H1 (cell line): ENCODE measurements around the gene CDK5. TPM values are rescaled to one million over a fixed set of nuclear protein-coding genes. Genes with fewer than 3 reads are reported as not detected.
"Not testable (repeated sequence)": the region's sequence is repeated elsewhere in the genome, so short reads cannot be mapped to it uniquely, and the experiment has no call there.

Experiments used
- CTCF ChIA-PET: fragments of 300-600 bp; sonication (Branson Sonifier 250); formaldehyde crosslinking; loops from one replicate; lab custom pipeline; 2021; ENCODE audit not compliant: partially characterized antibody; lab: Charles Lee
- POLR2A ChIA-PET: fragments of 300-600 bp; sonication (Branson Sonifier 250); formaldehyde crosslinking; loops from one replicate; lab custom pipeline; 2021; ENCODE audit warnings: inconsistent platforms; ENCODE audit not compliant: partially characterized antibody; lab: Charles Lee
- DNase-seq, 2 experiments: peaks; one replicate each; pipeline versions ENCODE4 v3.0.0 to v3.0.0-alpha.2; 2010 to 2022; ENCODE audit warnings: low spot score in 2 of 2, low read depth in 1 of 2, mixed read lengths in 1 of 2
- FAIRE-seq: peaks from 2 replicates; lab custom pipeline; 2011; peaks lifted over from hg19 to GRCh38; lab: Jason Lieb, UNC
- H2AFZ ChIP-seq: 2 replicates; pipeline ENCODE4 v1.8.1; 2012; ENCODE audit warnings: low read length, inconsistent platforms
- H2AK5ac ChIP-seq: 2 replicates; pipeline ENCODE4 v1.6.1; 2013; ENCODE audit warnings: low read depth, low read length
- H2BK120ac ChIP-seq: replicated peaks from 2 replicates; pipeline ENCODE3; 2013; ENCODE audit warnings: low read depth, low read length, inconsistent platforms
- H2BK12ac ChIP-seq: 2 replicates; pipeline ENCODE4 v1.6.1; 2013; ENCODE audit warnings: low read depth, low read length
- H2BK15ac ChIP-seq: 2 replicates; pipeline ENCODE4 v1.6.1; 2013; ENCODE audit warnings: low read length
- H2BK20ac ChIP-seq: 2 replicates; pipeline ENCODE4 v1.6.1; 2013; ENCODE audit warnings: low read length
- H2BK5ac ChIP-seq: 2 replicates; pipeline ENCODE4 v1.6.1; 2013; ENCODE audit warnings: low read depth, low read length
- H3K14ac ChIP-seq: 2 replicates; pipeline ENCODE4 v1.6.1; 2013; ENCODE audit warnings: inconsistent platforms; ENCODE audit not compliant: insufficient read length
- H3K18ac ChIP-seq: 2 replicates; pipeline ENCODE4 v1.6.1; 2013; ENCODE audit warnings: low read length; ENCODE audit errors: extremely low read depth
- H3K23ac ChIP-seq: 2 replicates; pipeline ENCODE4 v1.6.1; 2013; ENCODE audit warnings: inconsistent platforms; ENCODE audit not compliant: insufficient read length
- H3K23me2 ChIP-seq: 2 replicates; pipeline ENCODE4 v1.6.1; 2013; ENCODE audit warnings: low read depth, low read length
- H3K27ac ChIP-seq: 2 replicates; pipeline ENCODE4 v1.6.1; 2011; ENCODE audit warnings: low read depth, low read length, inconsistent platforms
- H3K27me3 ChIP-seq, 4 experiments: replicated peaks in 1 of 4; 1 replicate in 1 of 4; 2 replicates in 3 of 4; pipeline versions ENCODE4 v1.6.1 to v1.8.1; 2011 to 2013; ENCODE audit warnings: low read length in 3 of 4, mild to moderate bottlenecking in 3 of 4, inconsistent platforms in 2 of 4, mixed read lengths in 2 of 4, moderate library complexity in 1 of 4; ENCODE audit not compliant: control insufficient read depth in 3 of 4, insufficient read depth in 3 of 4; ENCODE audit errors: extremely low read depth in 1 of 4
- H3K36me3 ChIP-seq, 4 experiments: 2 replicates each; pipeline versions ENCODE4 v1.6.1 to v1.8.1; 2011 to 2013; ENCODE audit warnings: mild to moderate bottlenecking in 4 of 4, low read length in 3 of 4, moderate library complexity in 2 of 4, control low read depth in 1 of 4, inconsistent platforms in 1 of 4; ENCODE audit not compliant: insufficient read depth in 4 of 4, control insufficient read depth in 2 of 4
- H3K4ac ChIP-seq: replicated peaks from 2 replicates; pipeline ENCODE3; 2013; ENCODE audit warnings: low read length, low read depth, mixed read lengths, inconsistent platforms; ENCODE audit not compliant: insufficient read length
- H3K4me1 ChIP-seq, 4 experiments: replicated peaks in 1 of 4; 1 replicate in 1 of 4; 2 replicates in 3 of 4; pipeline versions ENCODE4 v1.6.1 to v1.8.1; 2011 to 2013; ENCODE audit warnings: low read length in 3 of 4, inconsistent platforms in 2 of 4, mixed read lengths in 1 of 4; ENCODE audit not compliant: insufficient read depth in 4 of 4, control insufficient read depth in 3 of 4
- H3K4me2 ChIP-seq, 2 experiments: 2 replicates each; pipeline versions ENCODE4 v1.6.1 to v1.8.1; 2011 to 2013; ENCODE audit warnings: low read depth in 2 of 2, low read length in 2 of 2, control low read depth in 1 of 2, inconsistent platforms in 1 of 2, mild to moderate bottlenecking in 1 of 2; ENCODE audit not compliant: insufficient read depth in 1 of 2
- H3K4me3 ChIP-seq, 4 experiments: fragments of 200-600, 300-600 bp in 1 of 4; sonication (generic), shearing (Covaris generic), sonication (Bioruptor Twin) in 1 of 4; 2 replicates each; pipeline versions ENCODE4 v1.5.1 to v1.8.1; 2011 to 2016; ENCODE audit warnings: low read length in 4 of 4, low read depth in 3 of 4, control low read depth in 2 of 4, inconsistent platforms in 2 of 4, mild to moderate bottlenecking in 2 of 4, mixed read lengths in 1 of 4, moderate library complexity in 1 of 4; ENCODE audit not compliant: insufficient read depth in 2 of 4; ENCODE audit errors: extremely low read depth in 1 of 4
- H3K56ac ChIP-seq: replicated peaks from 2 replicates; pipeline ENCODE3; 2013; ENCODE audit warnings: low read depth, mild to moderate bottlenecking, mixed read lengths, low read length, inconsistent platforms; ENCODE audit not compliant: insufficient read length
- H3K79me1 ChIP-seq: 2 replicates; pipeline ENCODE4 v1.6.1; 2013; ENCODE audit warnings: low read depth, low read length, control low read depth
- H3K79me2 ChIP-seq, 2 experiments: 2 replicates each; pipeline versions ENCODE4 v1.6.1 to v1.8.1; 2012 to 2013; ENCODE audit warnings: low read length in 2 of 2, mild to moderate bottlenecking in 2 of 2, inconsistent platforms in 1 of 2; ENCODE audit not compliant: insufficient read depth in 2 of 2, control insufficient read depth in 1 of 2
- H3K9ac ChIP-seq, 4 experiments: replicated peaks in 1 of 4; 1 replicate in 1 of 4; 2 replicates in 3 of 4; pipeline versions ENCODE4 v1.6.1 to v1.8.1; 2011 to 2013; ENCODE audit warnings: low read depth in 3 of 4, low read length in 3 of 4, control low read depth in 2 of 4, mild to moderate bottlenecking in 2 of 4, moderate library complexity in 2 of 4, inconsistent platforms in 1 of 4; ENCODE audit errors: extremely low read depth in 1 of 4
- H3K9me3 ChIP-seq, 2 experiments: 2 replicates each; pipeline versions ENCODE4 v1.6.1 to v1.8.1; 2012 to 2013; ENCODE audit warnings: mild to moderate bottlenecking in 2 of 2, moderate library complexity in 2 of 2, control low read depth in 1 of 2, inconsistent platforms in 1 of 2, low read depth in 1 of 2, low read length in 1 of 2, mixed read lengths in 1 of 2; ENCODE audit not compliant: insufficient read depth in 2 of 2
- H4K20me1 ChIP-seq, 2 experiments: replicated peaks in 1 of 2; 2 replicates each; pipeline versions ENCODE3 to v1.8.1; 2011 to 2013; ENCODE audit warnings: inconsistent platforms in 2 of 2, low read length in 2 of 2, mild to moderate bottlenecking in 1 of 2; ENCODE audit not compliant: insufficient read depth in 2 of 2, control insufficient read depth in 1 of 2
- H4K5ac ChIP-seq: 2 replicates; pipeline ENCODE4 v1.6.1; 2013; ENCODE audit warnings: low read length, low read depth, mixed read lengths, inconsistent platforms; ENCODE audit not compliant: insufficient read length
- H4K8ac ChIP-seq: 2 replicates; pipeline ENCODE4 v1.8.0; 2013; ENCODE audit warnings: mild to moderate bottlenecking, moderate library complexity, low read length, inconsistent platforms; ENCODE audit not compliant: insufficient read depth; ENCODE audit errors: extremely low read depth
- H4K91ac ChIP-seq: replicated peaks from 2 replicates; pipeline ENCODE3; 2013; ENCODE audit warnings: low read length, mixed read lengths, inconsistent platforms; ENCODE audit not compliant: insufficient read length
- SAP30 ChIP-seq: fragments of 300-600 bp; sonication (generic); IDR thresholded peaks from 2 replicates; pipeline ENCODE4 v1.7.1; 2012; ENCODE audit warnings: low read length, moderate library complexity, mild to moderate bottlenecking, inconsistent platforms; ENCODE audit not compliant: insufficient read depth, insufficient replicate concordance
- SIN3A ChIP-seq, 2 experiments: IDR thresholded peaks in 1 of 2; conservative IDR thresholded peaks in 1 of 2; 2 replicates each; pipeline ENCODE4 v1.6.1; 2011 to 2012; ENCODE audit warnings: low read length in 2 of 2, improper control_type of control experiment in 1 of 2, low read depth in 1 of 2, mild to moderate bottlenecking in 1 of 2
- TAF1 ChIP-seq: IDR thresholded peaks from 2 replicates; pipeline ENCODE4 v1.6.1; 2011; ENCODE audit warnings: mild to moderate bottlenecking, low read depth, low read length
- YY1 ChIP-seq: IDR thresholded peaks from 2 replicates; pipeline ENCODE4 v1.6.1; 2011; ENCODE audit warnings: low read depth, mild to moderate bottlenecking, low read length
- WGBS, 2 experiments: shearing (Covaris generic) in 1 of 2; methylation state at CpG; one replicate each; pipeline versions ENCODE4 v1.1.6 to v1.1.7; 2013 to 2015; ENCODE audit warnings: low lambda C conversion rate in 2 of 2, mixed read lengths in 2 of 2, inconsistent platforms in 1 of 2, low coverage in 1 of 2, missing lambda C conversion rate in 1 of 2; ENCODE audit not compliant: insufficient replicate concordance in 2 of 2, insufficient coverage in 1 of 2, insufficient read length in 1 of 2; ENCODE audit errors: extremely low coverage in 1 of 2, missing lambda C conversion rate in 1 of 2; 5-methylcytosine and 5-hydroxymethylcytosine counted together
- polyA plus RNA-seq, 7 experiments: library from polyadenylated mRNA; depleted of rRNA in 3 of 7; stranded (reverse) in 5 of 7; unstranded in 2 of 7; fragments of >200 nt in 5 of 7; fragments of 200-250 nt in 2 of 7; gene quantifications; 1 replicate in 5 of 7; 2 replicates in 1 of 7; 4 replicates in 1 of 7; pipeline versions ENCODE4 v1.2.1 to v1.2.3, GENCODE V29; 2011 to 2013; ENCODE audit warnings: missing spikeins in 2 of 7, mixed read lengths in 2 of 7
- total RNA-seq: library from RNA; stranded (reverse); fragmentation: NEBNext Ultra II Directional; extraction: Animal tissue kit (Norgen Biotek cat#: 25700); gene quantifications from 2 replicates; pipeline ENCODE4 v1.2.1, GENCODE V29; 2021

The CDK5 gene
- total and polyA plus RNA-seq, 2 of the 8 experiments (the other 6 are each of a cell fraction or from before 2014, with no cell fraction given) = 22.8 to 37.2 TPM

GRCh38 chr7:151027728-151028130, 30.0 kb downstream of the CDK5 start:
- WGBS, 2 experiments = 15% methylated on average over 16 of the region's 16 CpGs; no CpG with 5 or more reads in 1 of the 2 experiments
- H3K18ac ChIP-seq, H3K27me3 ChIP-seq, H3K79me1 ChIP-seq, H3K36me3 ChIP-seq, H3K4ac ChIP-seq, H3K9me3 ChIP-seq, H2AFZ ChIP-seq, H2BK15ac ChIP-seq, H2BK120ac ChIP-seq, H4K91ac ChIP-seq, H4K8ac ChIP-seq, H2BK12ac ChIP-seq, H3K23me2 ChIP-seq, DNase-seq, H3K79me2 ChIP-seq, H2BK5ac ChIP-seq, H2BK20ac ChIP-seq, H4K20me1 ChIP-seq, H3K14ac ChIP-seq, H3K56ac ChIP-seq, H3K4me1 ChIP-seq, FAIRE-seq, H3K23ac ChIP-seq, H4K5ac ChIP-seq: not testable (repeated sequence)
- Histone ChIP-seq H3K9ac (peak overlapping the region in 2 of 4 experiments; percentile 7 to 12; a peak in 2 of 7 replicates), H3K4me2 (peak overlapping the region; percentile 75 to 90), H2AK5ac (0 out of 2 replicates have a peak overlapping the region, but pooled peaks have one; percentile 39), H3K27ac (0 out of 2 replicates have a peak overlapping the region, but pooled peaks have one; percentile 15), H3K4me3 (peak overlapping the region; percentile 32 to 97 (median 58); a peak in 7 of 8 replicates)
- 0 out of 2 replicates have a peak, but pooled peaks have one; percentile 57 for TF ChIP-seq YY1
- TF ChIP-seq SIN3A (conservative IDR thresholded peaks at IDR 0.05 in 1 of 2, IDR thresholded peaks at IDR 0.05 in 1 of 2; ENCODE audit: low read depth in 1 of 2, low read length in 2 of 2) = 0 out of 4 replicates have a peak, but pooled peaks of 1 of the 2 experiments have one; percentile 80
- TF ChIP-seq TAF1 = peak; percentile 24; the same call in 1 of the 2 replicates
- TF ChIP-seq SAP30 = peak; percentile 78
- ChIA-PET POLR2A (interaction anchor here (0.7 to 3.2 kb wide), 9 partner anchors 9 to 1962 kb away, joined by 3 to 18 read pairs (median 6); partner anchors contain the start of gene CDK5), CTCF (interaction anchor here (0.7 to 2.7 kb wide), 16 partner anchors 9 to 84 kb away, joined by 3 to 24 read pairs (median 4); partner anchors contain the start of gene CDK5)
